K562 (cell line): ENCODE results near the gene HPSE2. TPM values are rescaled to one million over a fixed set of nuclear protein-coding genes. Genes with fewer than 3 reads are reported as not detected.
A peak's percentile ranks its signal among the peaks of the same experiment; 100 is the strongest.

Source experiments
- CREBBP ChIP-seq: IDR thresholded peaks from one replicate; pipeline ENCODE4 v1.6.1; 2012; ENCODE audit warnings: low read depth, mild to moderate bottlenecking, control low read depth, inconsistent platforms, low read length
- FOXJ2 ChIP-seq: fragments of 200-800 bp; sonication (Bioruptor generic); IDR thresholded peaks from 2 replicates; pipeline ENCODE4 v1.6.1; 2016; ENCODE audit warnings: missing genetic modification characterization, missing compliant biosample characterization
- FOXK2 ChIP-seq, 2 experiments: fragments of 450-650 bp; IDR thresholded peaks in 1 of 2; conservative IDR thresholded peaks in 1 of 2; 2 replicates each; pipeline ENCODE4 v1.6.1; 2016; ENCODE audit warnings: low read depth in 2 of 2, mild to moderate bottlenecking in 1 of 2
- HNRNPUL1 ChIP-seq: fragments of 200-400 bp; formaldehyde crosslinking; IDR thresholded peaks from 2 replicates; pipeline ENCODE4 v1.6.1; 2017; ENCODE audit warnings: low read length
- LEF1 ChIP-seq: fragments of 450-650 bp; IDR thresholded peaks from 2 replicates; pipeline ENCODE4 v1.6.1; 2016; ENCODE audit warnings: mild to moderate bottlenecking
- MAFF ChIP-seq: IDR thresholded peaks from 2 replicates; pipeline ENCODE4 v1.6.1; 2012; ENCODE audit warnings: low read length, improper control_type of control experiment
- MAFG ChIP-seq: fragments of 450-650 bp; conservative IDR thresholded peaks from 2 replicates; pipeline ENCODE4 v1.6.1; 2016; ENCODE audit warnings: missing genetic modification characterization, missing compliant biosample characterization
- MTF1 ChIP-seq: fragments of 250-450 bp; sonication (Bioruptor Pico); IDR thresholded peaks from 2 replicates; pipeline ENCODE4 v1.9.0; 2021; ENCODE audit warnings: moderate library complexity, mild to moderate bottlenecking, inconsistent platforms, borderline replicate concordance
- NFYB ChIP-seq: IDR thresholded peaks from 2 replicates; pipeline ENCODE4 v1.6.1; 2011; ENCODE audit warnings: mild to moderate bottlenecking, moderate library complexity; ENCODE audit not compliant: insufficient read length; ENCODE audit errors: extremely low read depth
- NR2C2 ChIP-seq, 2 experiments: fragments of 200-800 bp in 1 of 2; sonication (Bioruptor generic) in 1 of 2; sonication (generic) in 1 of 2; formaldehyde crosslinking in 1 of 2; IDR thresholded peaks; 2 replicates each; pipeline versions ENCODE4 v1.6.1 to v1.8.0; 2016 to 2022; ENCODE audit warnings: mild to moderate bottlenecking in 1 of 2, missing compliant biosample characterization in 1 of 2, missing genetic modification characterization in 1 of 2, missing genetic modification reagents in 1 of 2
- PYGO2 ChIP-seq: fragments of 450-650 bp; IDR thresholded peaks from 2 replicates; pipeline ENCODE4 v1.6.1; 2016; ENCODE audit warnings: mild to moderate bottlenecking, missing genetic modification characterization, moderate library complexity, missing compliant biosample characterization
- SAFB2 ChIP-seq: fragments of 200-400 bp; formaldehyde crosslinking; IDR thresholded peaks from 2 replicates; pipeline ENCODE4 v1.6.1; 2018; ENCODE audit warnings: borderline replicate concordance, low read length, low read depth, moderate library complexity; ENCODE audit not compliant: severe bottlenecking
- SOX6 ChIP-seq: fragments of 450-650 bp; IDR thresholded peaks from 2 replicates; pipeline ENCODE4 v1.6.1; 2014; ENCODE audit warnings: mild to moderate bottlenecking
- TARDBP ChIP-seq: fragments of 450-650 bp; IDR thresholded peaks from 2 replicates; pipeline ENCODE4 v1.6.1; 2016
- ZC3H4 ChIP-seq: sonication (generic); formaldehyde crosslinking; IDR thresholded peaks from 2 replicates; pipeline ENCODE4 v1.9.0; 2021; ENCODE audit warnings: missing genetic modification reagents, borderline replicate concordance
- ZNF121 ChIP-seq: sonication (generic); formaldehyde crosslinking; conservative IDR thresholded peaks from 2 replicates; pipeline ENCODE4 v1.8.0; 2022; ENCODE audit warnings: missing genetic modification reagents
- ZNF165 ChIP-seq: fragments of 250-450 bp; sonication (Bioruptor Pico); IDR thresholded peaks from 2 replicates; pipeline ENCODE4 v1.4.0; 2020; ENCODE audit warnings: borderline replicate concordance
- ZNF3 ChIP-seq: fragments of 250-450 bp; sonication (Bioruptor Pico); IDR thresholded peaks from 2 replicates; pipeline ENCODE4 v1.5.0; 2021; ENCODE audit warnings: mild to moderate bottlenecking, moderate library complexity
- ZNF324 ChIP-seq: fragments of 250-450 bp; sonication (Bioruptor Pico); IDR thresholded peaks from 2 replicates; pipeline ENCODE4 v1.4.0; 2020; ENCODE audit warnings: mild to moderate bottlenecking
- ZNF445 ChIP-seq: fragments of 250-450 bp; sonication (Bioruptor Pico); IDR thresholded peaks from 2 replicates; pipeline ENCODE4 v1.4.0; 2020; ENCODE audit warnings: low read depth, mild to moderate bottlenecking, moderate library complexity
- ZNF695 ChIP-seq: fragments of 450-650 bp; formaldehyde crosslinking; IDR thresholded peaks from 2 replicates; pipeline ENCODE4 v1.4.0; 2020; ENCODE audit warnings: mild to moderate bottlenecking, moderate library complexity
- ZNF717 ChIP-seq: fragments of 250-450 bp; sonication (Bioruptor Pico); IDR thresholded peaks from 2 replicates; pipeline ENCODE4 v1.5.0; 2021
- polyA plus RNA-seq, 8 experiments: library from polyadenylated mRNA; depleted of rRNA in 4 of 8; stranded (reverse) in 5 of 8; unstranded in 3 of 8; fragments of >200 nt; fragmentation: Nextera tagmentation in 2 of 8; fragmentation: Illumina TruSeq in 1 of 8; extraction: Ambion mirVana in 2 of 8; extraction: Trizol in 1 of 8; gene quantifications; 2 replicates each; pipeline versions ENCODE4 v1.2.1 to v1.2.3, GENCODE V29; 2011 to 2014; ENCODE audit warnings: inconsistent platforms in 1 of 8, missing spikeins in 1 of 8
- total RNA-seq, 7 experiments: library from RNA; depleted of rRNA in 6 of 7; stranded (reverse); fragments of >200 nt in 6 of 7; fragmentation: Illumina TruSeq in 2 of 7; extraction: Trizol in 2 of 7; gene quantifications; 2 replicates each; pipeline versions ENCODE4 v1.2.1 to v1.2.3, GENCODE V29; 2011 to 2021; ENCODE audit warnings: low replicate concordance in 1 of 7
- TF ChIP-seq, protein P1 (sequence below): sonication (generic); formaldehyde crosslinking; IDR thresholded peaks from 2 replicates; pipeline ENCODE4 v1.8.1; 2022; ENCODE audit warnings: missing genetic modification reagents
- TF ChIP-seq, protein P2 (sequence below): fragments of 200-800 bp; sonication (Bioruptor generic); IDR thresholded peaks from 2 replicates; pipeline ENCODE4 v1.6.1; 2017; ENCODE audit warnings: missing genetic modification characterization, missing compliant biosample characterization
- TF ChIP-seq, protein P3 (sequence below): sonication (generic); formaldehyde crosslinking; IDR thresholded peaks from 2 replicates; pipeline ENCODE4 v1.8.1; 2023; ENCODE audit warnings: mild to moderate bottlenecking, missing genetic modification reagents

The HPSE2 gene
- total and polyA plus RNA-seq, 9 of the 15 experiments (the other 6 are each of a cell fraction or from before 2014, with no cell fraction given): 0.03 to 0.10 (median 0.04) TPM; not detected in 2

DNA sequence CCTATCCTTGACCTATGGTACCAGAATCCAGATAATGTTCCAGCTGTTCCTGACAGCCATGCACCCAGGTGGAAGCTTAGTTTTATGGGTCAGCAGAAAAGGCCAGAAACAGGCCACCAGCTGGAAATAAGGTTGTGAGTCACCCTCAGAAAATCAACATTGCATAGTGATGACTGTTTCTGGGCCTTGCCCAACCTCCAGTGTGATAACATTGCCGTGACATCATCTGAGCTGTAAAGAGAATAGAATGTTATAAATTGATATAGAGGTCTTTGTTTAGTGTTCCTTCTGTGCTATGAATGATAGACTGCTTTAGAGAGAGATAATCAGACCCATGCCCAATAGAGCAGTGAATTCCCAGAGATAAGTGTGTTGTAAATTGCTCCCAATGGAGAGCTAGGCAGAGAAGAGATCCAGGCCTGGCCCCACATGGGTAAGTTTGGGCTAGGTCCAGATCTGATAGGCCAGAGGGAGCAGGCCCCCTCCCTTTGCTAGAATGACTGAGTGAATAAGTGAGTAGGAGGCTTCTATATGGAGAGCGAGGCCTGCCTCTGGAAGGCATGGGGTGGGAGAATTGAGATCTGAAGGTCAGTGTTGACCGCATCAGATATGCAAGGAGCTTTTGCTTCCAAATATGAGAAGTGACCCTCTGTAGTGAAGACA, 774.7 kb downstream of the HPSE2 start (continued):
- TF ChIP-seq, protein P1, sequence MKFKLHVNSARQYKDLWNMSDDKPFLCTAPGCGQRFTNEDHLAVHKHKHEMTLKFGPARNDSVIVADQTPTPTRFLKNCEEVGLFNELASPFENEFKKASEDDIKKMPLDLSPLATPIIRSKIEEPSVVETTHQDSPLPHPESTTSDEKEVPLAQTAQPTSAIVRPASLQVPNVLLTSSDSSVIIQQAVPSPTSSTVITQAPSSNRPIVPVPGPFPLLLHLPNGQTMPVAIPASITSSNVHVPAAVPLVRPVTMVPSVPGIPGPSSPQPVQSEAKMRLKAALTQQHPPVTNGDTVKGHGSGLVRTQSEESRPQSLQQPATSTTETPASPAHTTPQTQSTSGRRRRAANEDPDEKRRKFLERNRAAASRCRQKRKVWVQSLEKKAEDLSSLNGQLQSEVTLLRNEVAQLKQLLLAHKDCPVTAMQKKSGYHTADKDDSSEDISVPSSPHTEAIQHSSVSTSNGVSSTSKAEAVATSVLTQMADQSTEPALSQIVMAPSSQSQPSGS (CRISPR knock-in tag): no peak
- TF ChIP-seq MTF1 (CRISPR knock-in tag): no peak
- TF ChIP-seq SOX6: peak; percentile 100
- peak; percentile 83; the same call in 1 of the 2 replicates for TF ChIP-seq FOXJ2 (tag)
- TF ChIP-seq PYGO2 (tag): peak; percentile 53; the same call in 1 of the 2 replicates
- no peak for TF ChIP-seq ZNF165 (CRISPR knock-in tag)
- peak; percentile 86 for TF ChIP-seq LEF1
- no peak for TF ChIP-seq ZNF717
- no peak for TF ChIP-seq TARDBP
- no peak for TF ChIP-seq ZNF3
- no peak for TF ChIP-seq ZNF324 (CRISPR knock-in tag)
- no peak for TF ChIP-seq NFYB
- peak; percentile 66; the same call in 1 of the 2 replicates for TF ChIP-seq MAFF
- TF ChIP-seq MAFG (tag): peak; percentile 79
- no peak for TF ChIP-seq SAFB2
- no peak for TF ChIP-seq ZNF121
- no peak for TF ChIP-seq ZC3H4 (CRISPR knock-in tag)
- TF ChIP-seq ZNF445 (CRISPR knock-in tag): no peak
- no peak for TF ChIP-seq CREBBP
- TF ChIP-seq, protein P2, sequence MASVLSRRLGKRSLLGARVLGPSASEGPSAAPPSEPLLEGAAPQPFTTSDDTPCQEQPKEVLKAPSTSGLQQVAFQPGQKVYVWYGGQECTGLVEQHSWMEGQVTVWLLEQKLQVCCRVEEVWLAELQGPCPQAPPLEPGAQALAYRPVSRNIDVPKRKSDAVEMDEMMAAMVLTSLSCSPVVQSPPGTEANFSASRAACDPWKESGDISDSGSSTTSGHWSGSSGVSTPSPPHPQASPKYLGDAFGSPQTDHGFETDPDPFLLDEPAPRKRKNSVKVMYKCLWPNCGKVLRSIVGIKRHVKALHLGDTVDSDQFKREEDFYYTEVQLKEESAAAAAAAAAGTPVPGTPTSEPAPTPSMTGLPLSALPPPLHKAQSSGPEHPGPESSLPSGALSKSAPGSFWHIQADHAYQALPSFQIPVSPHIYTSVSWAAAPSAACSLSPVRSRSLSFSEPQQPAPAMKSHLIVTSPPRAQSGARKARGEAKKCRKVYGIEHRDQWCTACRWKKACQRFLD (CRISPR knock-in tag): peak; percentile 94
- TF ChIP-seq, protein P3, sequence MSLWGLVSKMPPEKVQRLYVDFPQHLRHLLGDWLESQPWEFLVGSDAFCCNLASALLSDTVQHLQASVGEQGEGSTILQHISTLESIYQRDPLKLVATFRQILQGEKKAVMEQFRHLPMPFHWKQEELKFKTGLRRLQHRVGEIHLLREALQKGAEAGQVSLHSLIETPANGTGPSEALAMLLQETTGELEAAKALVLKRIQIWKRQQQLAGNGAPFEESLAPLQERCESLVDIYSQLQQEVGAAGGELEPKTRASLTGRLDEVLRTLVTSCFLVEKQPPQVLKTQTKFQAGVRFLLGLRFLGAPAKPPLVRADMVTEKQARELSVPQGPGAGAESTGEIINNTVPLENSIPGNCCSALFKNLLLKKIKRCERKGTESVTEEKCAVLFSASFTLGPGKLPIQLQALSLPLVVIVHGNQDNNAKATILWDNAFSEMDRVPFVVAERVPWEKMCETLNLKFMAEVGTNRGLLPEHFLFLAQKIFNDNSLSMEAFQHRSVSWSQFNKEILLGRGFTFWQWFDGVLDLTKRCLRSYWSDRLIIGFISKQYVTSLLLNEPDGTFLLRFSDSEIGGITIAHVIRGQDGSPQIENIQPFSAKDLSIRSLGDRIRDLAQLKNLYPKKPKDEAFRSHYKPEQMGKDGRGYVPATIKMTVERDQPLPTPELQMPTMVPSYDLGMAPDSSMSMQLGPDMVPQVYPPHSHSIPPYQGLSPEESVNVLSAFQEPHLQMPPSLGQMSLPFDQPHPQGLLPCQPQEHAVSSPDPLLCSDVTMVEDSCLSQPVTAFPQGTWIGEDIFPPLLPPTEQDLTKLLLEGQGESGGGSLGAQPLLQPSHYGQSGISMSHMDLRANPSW (CRISPR knock-in tag): no peak
- TF ChIP-seq HNRNPUL1: no peak
- peak; percentile 85 to 91 for TF ChIP-seq FOXK2 (conservative IDR thresholded peaks at IDR 0.05 in 1 of 2, IDR thresholded peaks at IDR 0.05 in 1 of 2; ENCODE audit: low read depth in 2 of 2)
- no peak for TF ChIP-seq ZNF695 (CRISPR knock-in tag)
- TF ChIP-seq NR2C2 (CRISPR knock-in tag; IDR thresholded peaks at IDR 0.05): no peak
- peak; percentile 75 for TF ChIP-seq NR2C2 (tag; IDR thresholded peaks at IDR 0.05)
